GM12864 (cell line): Measurements from ENCODE around the gene PLAC1.

Experiments used
- DNase-seq: peaks from one replicate; pipeline ENCODE4 v3.0.0-alpha.2; 2011; ENCODE audit warnings: low read depth
- H3K4me3 ChIP-seq: 2 replicates; pipeline ENCODE4 v1.5.1; 2011; ENCODE audit warnings: mild to moderate bottlenecking, low read depth, low read length, control low read depth
- TF ChIP-seq, protein P1 (sequence below): IDR thresholded peaks from 2 replicates; pipeline ENCODE4 v1.5.1; 2011; ENCODE audit warnings: low read depth, mild to moderate bottlenecking, moderate library complexity, low read length, control low read depth, inconsistent platforms; ENCODE audit errors: missing control alignments

Gene PLAC1

GRCh38 chrX:134682081-134682480, 23.8 kb upstream of the PLAC1 start:
- no peak overlapping the region for H3K4me3 ChIP-seq

GRCh38 chrX:134679644-134680043, 21.4 kb upstream of the PLAC1 start:
- no peak for DNase-seq
- H3K4me3 ChIP-seq: no peak overlapping the region
- TF ChIP-seq, protein P1, sequence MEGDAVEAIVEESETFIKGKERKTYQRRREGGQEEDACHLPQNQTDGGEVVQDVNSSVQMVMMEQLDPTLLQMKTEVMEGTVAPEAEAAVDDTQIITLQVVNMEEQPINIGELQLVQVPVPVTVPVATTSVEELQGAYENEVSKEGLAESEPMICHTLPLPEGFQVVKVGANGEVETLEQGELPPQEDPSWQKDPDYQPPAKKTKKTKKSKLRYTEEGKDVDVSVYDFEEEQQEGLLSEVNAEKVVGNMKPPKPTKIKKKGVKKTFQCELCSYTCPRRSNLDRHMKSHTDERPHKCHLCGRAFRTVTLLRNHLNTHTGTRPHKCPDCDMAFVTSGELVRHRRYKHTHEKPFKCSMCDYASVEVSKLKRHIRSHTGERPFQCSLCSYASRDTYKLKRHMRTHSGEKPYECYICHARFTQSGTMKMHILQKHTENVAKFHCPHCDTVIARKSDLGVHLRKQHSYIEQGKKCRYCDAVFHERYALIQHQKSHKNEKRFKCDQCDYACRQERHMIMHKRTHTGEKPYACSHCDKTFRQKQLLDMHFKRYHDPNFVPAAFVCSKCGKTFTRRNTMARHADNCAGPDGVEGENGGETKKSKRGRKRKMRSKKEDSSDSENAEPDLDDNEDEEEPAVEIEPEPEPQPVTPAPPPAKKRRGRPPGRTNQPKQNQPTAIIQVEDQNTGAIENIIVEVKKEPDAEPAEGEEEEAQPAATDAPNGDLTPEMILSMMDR: no peak

More at GRCh38 chrX:134682081-134682480, 23.8 kb upstream of the PLAC1 start:
- no peak for DNase-seq
- TF ChIP-seq, protein P1: no peak

GRCh38 chrX:134679221-134679620, 20.9 kb upstream of the PLAC1 start:
- no peak for DNase-seq
- TF ChIP-seq, protein P1: no peak
- H3K4me3 ChIP-seq: no peak overlapping the region

GRCh38 chrX:134677332-134677731, 19.1 kb upstream of the PLAC1 start:
- TF ChIP-seq, protein P1: no peak
- no peak for DNase-seq
- H3K4me3 ChIP-seq: no peak overlapping the region

GRCh38 chrX:134676436-134676835, 18.2 kb upstream of the PLAC1 start:
- TF ChIP-seq, protein P1: no peak
- H3K4me3 ChIP-seq: no peak overlapping the region
- DNase-seq: no peak

DNA sequence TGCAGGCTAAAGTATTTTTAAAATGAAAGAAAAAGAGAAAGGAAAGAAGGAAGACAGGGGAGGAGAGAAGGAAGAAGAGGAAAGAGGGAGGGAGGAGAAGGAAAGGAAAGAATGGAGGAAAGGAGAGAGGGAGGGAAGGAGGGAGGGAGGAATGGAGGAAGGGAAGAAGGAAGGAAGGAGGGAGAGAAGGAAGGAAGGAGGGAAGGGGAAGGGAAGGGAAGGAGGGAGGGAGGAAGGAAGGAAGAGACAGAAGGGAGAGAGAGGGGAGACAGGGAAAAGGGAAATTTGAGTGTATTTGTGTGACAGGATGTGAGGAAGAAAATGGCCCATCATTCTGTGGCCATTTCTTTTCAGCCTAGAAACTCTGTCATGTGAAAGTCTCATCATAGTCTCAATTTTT, 14.9 kb upstream of the PLAC1 start:
- TF ChIP-seq, protein P1: no peak
- DNase-seq: no peak

GRCh38 chrX:134672101-134672500, 13.8 kb upstream of the PLAC1 start:
- no peak for DNase-seq
- TF ChIP-seq, protein P1: no peak
- no peak overlapping the region for H3K4me3 ChIP-seq

More for the DNA sequence above, 14.9 kb upstream of the PLAC1 start:
- H3K4me3 ChIP-seq: no peak overlapping the region
